Gastroesophageal sphincter (tissue), 4 donors: ENCODE data around the gene AMZ2. TPM values are rescaled to one million over a fixed set of nuclear protein-coding genes. Genes with fewer than 3 reads are reported as not detected.
A peak's percentile ranks its signal among the peaks of the same experiment; 100 is the strongest.

Experiments
- ATAC-seq: fragments of 150-250 bp; one replicate; pipeline ENCODE4 v1.9.1; 2016; ENCODE audit warnings: mild to moderate bottlenecking, moderate library complexity
- H3K27ac ChIP-seq, 4 donors: fragments of 200-600 bp; sonication (generic) in 3 of 4; 1 replicate in 3 of 4; 2 replicates in 1 of 4; pipeline ENCODE4 v1.5.1; 2016 to 2019
- H3K27me3 ChIP-seq: fragments of 200-600 bp; sonication (generic); one replicate; pipeline ENCODE4 v1.5.1; 2019
- H3K36me3 ChIP-seq, 2 donors: fragments of 200-600 bp; sonication (generic); one replicate each; pipeline ENCODE4 v1.5.1; 2019; ENCODE audit warnings: control low read depth in 1 of 2
- H3K4me1 ChIP-seq, 3 donors: fragments of 200-600 bp; sonication (generic); 1 replicate in 2 of 3; 2 replicates in 1 of 3; pipeline ENCODE4 v1.5.1; 2016 to 2019; ENCODE audit warnings: control low read depth in 2 of 3
- H3K4me3 ChIP-seq, 2 donors: fragments of 200-600 bp; sonication (generic); one replicate each; pipeline ENCODE4 v1.5.1; 2019; ENCODE audit warnings: mild to moderate bottlenecking in 1 of 2, moderate library complexity in 1 of 2
- H3K9me3 ChIP-seq, 3 donors: fragments of 200-600 bp; sonication (generic); one replicate each; pipeline ENCODE4 v1.5.1; 2017 to 2019; ENCODE audit warnings: control low read depth in 2 of 3
- EP300 ChIP-seq: sonication (generic); formaldehyde crosslinking; IDR thresholded peaks from one replicate; pipeline ENCODE4 v1.6.1; 2017; ENCODE audit warnings: antibody characterized with exemption, mild to moderate bottlenecking
- POLR2A ChIP-seq, 2 donors: fragments of 450-650 bp; IDR thresholded peaks; one replicate each; pipeline ENCODE4 v1.6.1; 2017; ENCODE audit warnings: antibody characterized with exemption in 2 of 2, mild to moderate bottlenecking in 2 of 2, moderate library complexity in 1 of 2
- POLR2AphosphoS5 ChIP-seq: sonication (generic); formaldehyde crosslinking; IDR thresholded peaks from one replicate; pipeline ENCODE4 v1.6.1; 2017; ENCODE audit warnings: antibody characterized with exemption
- WGBS, 2 donors: methylation state at CpG; one replicate each; pipeline ENCODE4 v1.1.5; 2018; ENCODE audit warnings: low coverage in 1 of 2; 5-methylcytosine and 5-hydroxymethylcytosine counted together
- total RNA-seq, 4 donors: library from RNA; depleted of rRNA; stranded (reverse); fragments of >200 nt; gene quantifications; one replicate each; pipeline ENCODE4 v1.1.0, GENCODE V29; 2016
- TF ChIP-seq, protein P1 (sequence below), 4 experiments: fragments of 200-600 bp in 2 of 4; fragments of 450-650 bp in 2 of 4; sonication (generic) in 1 of 4; IDR thresholded peaks; one replicate each; pipeline ENCODE4 v1.5.1; 2017 to 2019; ENCODE audit warnings: antibody characterized with exemption in 4 of 4, mild to moderate bottlenecking in 2 of 4, moderate library complexity in 2 of 4

The AMZ2 gene
- total RNA-seq, 4 donors from 2014 or later: 54.9 to 76.5 (median 59.6) TPM

- Histone ChIP-seq H3K27ac (no peak overlapping the region), H3K4me1 (peaks cover 0 to 31% (median 0%) of the 10 kb centered on the region in 3 donors), H3K4me3 (peak overlapping the region in 1 of 2 donors; percentile 71), H3K9me3 (no peaks in the 10 kb centered on the region), H3K27me3 (peaks cover 82% of the 10 kb centered on the region), H3K36me3 (no peaks in the 10 kb centered on the region)
- no peak for ATAC-seq
- WGBS, 2 donors: 36 to 64% methylated on average over 5 to 7 of the region's 9 CpGs
- no peak for TF ChIP-seq POLR2A (IDR thresholded peaks at IDR 0.05)
- TF ChIP-seq, protein P1, sequence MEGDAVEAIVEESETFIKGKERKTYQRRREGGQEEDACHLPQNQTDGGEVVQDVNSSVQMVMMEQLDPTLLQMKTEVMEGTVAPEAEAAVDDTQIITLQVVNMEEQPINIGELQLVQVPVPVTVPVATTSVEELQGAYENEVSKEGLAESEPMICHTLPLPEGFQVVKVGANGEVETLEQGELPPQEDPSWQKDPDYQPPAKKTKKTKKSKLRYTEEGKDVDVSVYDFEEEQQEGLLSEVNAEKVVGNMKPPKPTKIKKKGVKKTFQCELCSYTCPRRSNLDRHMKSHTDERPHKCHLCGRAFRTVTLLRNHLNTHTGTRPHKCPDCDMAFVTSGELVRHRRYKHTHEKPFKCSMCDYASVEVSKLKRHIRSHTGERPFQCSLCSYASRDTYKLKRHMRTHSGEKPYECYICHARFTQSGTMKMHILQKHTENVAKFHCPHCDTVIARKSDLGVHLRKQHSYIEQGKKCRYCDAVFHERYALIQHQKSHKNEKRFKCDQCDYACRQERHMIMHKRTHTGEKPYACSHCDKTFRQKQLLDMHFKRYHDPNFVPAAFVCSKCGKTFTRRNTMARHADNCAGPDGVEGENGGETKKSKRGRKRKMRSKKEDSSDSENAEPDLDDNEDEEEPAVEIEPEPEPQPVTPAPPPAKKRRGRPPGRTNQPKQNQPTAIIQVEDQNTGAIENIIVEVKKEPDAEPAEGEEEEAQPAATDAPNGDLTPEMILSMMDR (IDR thresholded peaks at IDR 0.05): no peak
- TF ChIP-seq EP300: no peak
- TF ChIP-seq POLR2AphosphoS5: no peak
Observed at GRCh38 chr17:68292689-68293040, 44.8 kb downstream of the AMZ2 start.

GRCh38 chr17:68293490-68294195 lies 45.8 kb downstream of the AMZ2 start:
- Histone ChIP-seq H3K27ac (no peak overlapping the region), H3K9me3 (no peaks in the 10 kb centered on the region), H3K27me3 (peaks cover 87% of the 10 kb centered on the region), H3K4me1 (peaks cover 0 to 31% (median 0%) of the 10 kb centered on the region in 3 donors), H3K36me3 (no peaks in the 10 kb centered on the region), H3K4me3 (no peak overlapping the region)
- 90 to 100% methylated on average over 2 to 6 of the region's 6 CpGs for WGBS, 2 donors
- TF ChIP-seq EP300 (no peak), POLR2A (IDR thresholded peaks at IDR 0.05) (no peak)
- ATAC-seq: no peak

DNA sequence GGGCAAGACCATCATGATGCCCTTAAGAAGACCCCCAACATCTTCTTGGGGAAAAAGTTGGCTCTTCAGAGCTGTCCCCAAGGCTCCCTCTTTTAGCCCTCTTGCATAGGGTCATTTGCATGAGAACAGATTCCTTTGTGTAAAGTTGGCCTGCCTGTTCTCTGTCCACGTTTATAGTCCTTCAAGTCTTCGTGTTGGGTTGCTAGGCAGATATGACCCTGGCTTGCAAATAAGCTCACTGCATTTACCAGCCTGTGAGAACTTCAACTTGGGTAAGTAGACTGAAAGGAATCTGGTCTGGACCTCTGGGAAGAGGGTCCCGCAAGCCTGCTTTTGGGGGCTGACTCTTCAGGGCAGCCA lies 46.3 kb downstream of the AMZ2 start:
- H3K4me1 ChIP-seq: peaks cover 0 to 31% (median 0%) of the 10 kb centered on the region in 3 donors
- TF ChIP-seq, protein P1 (IDR thresholded peaks at IDR 0.05): no peak
- TF ChIP-seq POLR2AphosphoS5: no peak
- no peak for TF ChIP-seq EP300
- TF ChIP-seq POLR2A (IDR thresholded peaks at IDR 0.05): no peak
- H3K27me3 ChIP-seq: peaks cover 87% of the 10 kb centered on the region
- H3K4me3 ChIP-seq: no peak overlapping the region
- no peak for ATAC-seq
- WGBS, 2 donors: 44% methylated on average over 2 of the region's 3 CpGs; no CpG with 5 or more reads in 1 of the 2 donors
- H3K27ac ChIP-seq: no peak overlapping the region
- no peaks in the 10 kb centered on the region for H3K36me3 ChIP-seq
- no peaks in the 10 kb centered on the region for H3K9me3 ChIP-seq

DNA sequence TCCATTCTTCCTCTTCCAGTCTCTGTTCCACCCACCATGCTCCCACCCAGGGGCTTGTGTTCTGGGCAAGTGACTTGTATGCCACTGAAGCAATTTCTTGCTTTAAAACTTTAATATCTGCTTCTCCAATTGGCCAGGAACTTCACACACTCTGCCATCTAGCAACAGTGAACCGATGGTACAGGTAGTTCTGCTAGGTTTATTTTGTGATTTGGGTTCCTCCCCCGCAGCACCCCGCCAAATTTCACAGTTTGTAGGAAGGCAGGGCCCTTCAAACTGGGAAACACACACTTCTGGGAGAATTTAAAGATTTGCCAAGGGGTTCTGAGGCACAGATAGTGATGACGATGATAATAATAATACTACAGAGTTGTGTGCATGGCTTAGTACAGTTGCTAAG lies 46.8 kb downstream of the AMZ2 start:
- Histone ChIP-seq H3K36me3 (no peaks in the 10 kb centered on the region), H3K4me1 (peaks cover 0 to 31% (median 0%) of the 10 kb centered on the region in 3 donors), H3K27ac (no peak overlapping the region), H3K9me3 (no peaks in the 10 kb centered on the region), H3K4me3 (no peak overlapping the region), H3K27me3 (peaks cover 85% of the 10 kb centered on the region)
- TF ChIP-seq EP300: no peak
- TF ChIP-seq POLR2A (IDR thresholded peaks at IDR 0.05): no peak
- no peak for TF ChIP-seq POLR2AphosphoS5
- TF ChIP-seq, protein P1 (IDR thresholded peaks at IDR 0.05): no peak
- no peak for ATAC-seq
- WGBS, 2 donors: 80 to 91% methylated on average over 4 of the region's 4 CpGs

- Histone ChIP-seq H3K9me3 (no peaks in the 10 kb centered on the region), H3K4me1 (peaks cover 0 to 28% (median 0%) of the 10 kb centered on the region in 3 donors), H3K27ac (no peak overlapping the region), H3K4me3 (no peak overlapping the region), H3K36me3 (no peaks in the 10 kb centered on the region), H3K27me3 (peaks cover 80% of the 10 kb centered on the region)
- TF ChIP-seq POLR2AphosphoS5 (no peak), POLR2A (IDR thresholded peaks at IDR 0.05) (no peak), EP300 (no peak)
- TF ChIP-seq, protein P1 (IDR thresholded peaks at IDR 0.05): no peak
- whole genome bisulfite sequencing, 2 donors: 77 to 86% methylated on average over 4 to 5 of the region's 7 CpGs
- no peak for ATAC-seq
Observed at GRCh38 chr17:68295086-68295485, 47.2 kb downstream of the AMZ2 start.
